HL-60/S4 (cell line): Measurements from ENCODE around the gene CADPS.

Experiments used
- in situ Hi-C: fragments of 300-500 bp; cut with MboI; formaldehyde crosslinking; loops from 2 replicates; pipeline ENCODE4 v1.14.3; 2022; ENCODE audit warnings: low sequenced_read_pairs

CADPS gene

DNA sequence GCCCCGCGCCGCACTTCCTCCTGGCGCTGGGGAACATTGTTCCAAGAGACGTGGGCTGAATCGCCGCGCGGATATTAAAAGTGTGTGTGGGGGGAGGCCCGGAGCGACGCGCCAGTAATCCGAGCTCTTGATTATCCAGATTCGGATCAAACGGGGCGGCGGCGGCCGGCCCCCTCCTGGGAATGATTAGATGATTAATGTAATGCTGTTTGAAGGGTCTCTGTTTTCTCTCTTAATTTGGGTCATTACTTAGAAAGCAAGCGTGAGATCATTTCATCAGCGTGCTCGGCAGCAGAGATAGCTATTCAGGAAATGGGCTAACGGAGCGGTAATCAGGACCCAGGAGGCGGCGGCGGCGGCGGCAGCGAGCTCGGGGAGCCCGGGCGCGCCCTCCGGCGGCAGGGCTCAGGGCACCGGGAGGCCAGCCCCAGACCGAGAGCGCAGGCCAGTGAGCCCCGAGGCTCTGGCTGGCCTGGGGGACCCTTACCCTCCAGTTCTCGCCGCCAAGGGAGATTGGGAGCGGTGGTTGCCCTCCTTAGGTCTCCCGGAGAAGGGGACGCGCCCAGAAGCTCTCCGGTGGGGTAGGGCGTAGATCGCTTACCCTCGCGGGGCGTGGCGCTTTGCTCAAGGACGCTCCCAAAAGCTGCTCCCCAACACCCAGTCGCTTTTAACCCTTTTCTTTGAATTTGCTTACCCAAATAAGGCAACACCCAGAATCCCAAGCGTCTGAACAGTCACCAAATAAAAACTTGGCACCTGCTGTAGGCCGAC lies 506.3 kb downstream of the CADPS start:
- in situ Hi-C loops, result no loop called here

- in situ Hi-C loops, result no loop called here
Observed at GRCh38 chr3:62368290-62368704, 506.9 kb downstream of the CADPS start.

DNA sequence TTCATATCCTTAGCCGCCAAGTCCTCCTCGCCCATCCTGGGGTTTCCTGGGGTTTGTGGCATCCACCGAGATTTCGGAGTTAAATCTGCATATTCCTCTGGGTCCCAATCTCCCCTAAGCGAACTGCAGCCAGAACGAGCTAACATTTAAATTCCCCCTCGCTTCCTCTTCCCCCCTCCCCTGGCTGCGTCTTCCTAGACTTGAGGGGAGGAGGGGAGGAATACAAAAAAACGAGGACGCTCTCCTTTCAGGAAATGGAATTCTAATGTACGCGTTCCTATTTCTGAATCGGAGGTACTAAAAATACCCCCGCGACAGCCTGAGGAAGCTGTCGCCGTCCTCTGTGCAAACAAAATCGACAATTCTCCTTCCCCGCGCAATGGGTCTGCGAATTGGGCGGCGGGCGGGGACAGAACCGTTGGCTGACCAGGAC lies 507.4 kb downstream of the CADPS start:
- in situ Hi-C loops, result no loop called here

DNA sequence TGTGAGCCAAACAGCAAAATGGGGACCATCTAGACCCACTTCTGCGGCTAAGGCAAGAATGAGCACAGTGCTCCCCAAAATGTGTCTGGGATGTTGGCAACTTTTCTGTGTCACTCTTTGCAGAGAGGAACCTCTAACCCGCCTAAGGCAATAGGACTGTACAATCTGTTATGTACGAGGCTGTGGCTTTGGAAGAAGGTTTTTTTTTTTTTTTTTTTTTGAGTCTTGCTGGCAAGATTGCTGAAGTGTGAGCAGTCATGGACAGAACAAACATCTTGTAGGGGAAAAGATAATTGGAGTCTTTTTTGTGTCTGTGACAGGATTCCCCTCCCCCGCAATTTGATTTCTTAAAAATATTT lies 509.1 kb downstream of the CADPS start:
- in situ Hi-C loops, result no loop called here

DNA sequence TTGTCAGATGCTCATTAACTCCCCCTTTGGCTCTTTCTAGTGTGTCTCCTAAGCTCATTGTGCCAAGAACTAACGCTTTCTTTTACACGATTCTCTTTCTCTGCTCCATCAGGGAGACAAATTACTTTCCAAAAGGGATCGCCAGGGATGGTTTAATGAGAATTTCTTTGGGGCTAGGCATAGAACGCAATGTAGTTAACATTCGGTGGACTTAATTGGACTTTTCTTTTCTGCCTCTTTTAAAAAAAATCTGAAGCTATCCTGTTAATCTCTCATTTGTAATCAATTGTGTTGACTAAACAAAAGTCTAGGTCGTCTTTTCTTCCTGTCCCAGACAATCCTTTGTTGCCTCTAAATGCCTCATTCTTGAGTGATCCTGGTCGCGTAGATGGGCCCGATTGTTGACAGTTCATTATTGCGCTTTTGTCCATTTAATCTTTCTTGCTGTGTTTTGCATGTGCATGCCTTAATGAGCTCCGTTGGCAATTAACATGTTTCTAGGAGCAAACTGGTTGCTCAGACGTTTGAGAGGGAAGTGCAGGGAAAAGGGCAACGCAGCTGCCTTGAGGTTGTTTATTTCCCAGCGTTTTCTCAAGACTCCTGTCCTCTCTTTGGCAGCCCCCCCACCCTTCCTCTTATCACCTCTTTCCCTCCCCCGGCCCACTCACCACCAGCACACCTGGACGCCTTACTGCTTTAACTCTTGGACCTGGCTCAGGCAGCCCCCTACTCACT lies 509.7 kb downstream of the CADPS start:
- in situ Hi-C loops, result no loop called here

- in situ Hi-C loops, result no loop called here
Observed at GRCh38 chr3:62364191-62364590, 511.0 kb downstream of the CADPS start.

DNA sequence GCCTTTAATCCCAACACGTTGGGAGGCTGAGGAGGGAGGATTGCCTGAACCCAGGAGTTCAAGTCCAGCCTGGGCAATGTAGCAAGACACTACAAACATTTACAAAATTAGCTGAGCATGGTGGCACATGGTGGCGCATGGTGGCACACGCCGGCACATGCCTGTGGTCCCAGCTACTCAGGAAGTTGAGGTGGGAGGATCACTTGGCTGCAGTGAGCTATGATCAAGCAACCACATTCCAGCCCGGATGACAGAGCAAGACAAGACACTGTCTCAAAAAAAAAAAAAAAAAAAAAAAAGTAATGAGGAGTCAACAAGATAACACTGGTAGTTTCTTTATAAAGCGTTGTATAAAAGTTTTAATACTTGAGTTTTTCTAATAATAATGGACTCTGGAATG lies 511.9 kb downstream of the CADPS start:
- in situ Hi-C loops, result no loop called here

GRCh38 chr3:62361824-62362223 lies 513.4 kb downstream of the CADPS start:
- in situ Hi-C loops, result no loop called here

GRCh38 chr3:62361261-62361660 lies 514.0 kb downstream of the CADPS start:
- in situ Hi-C loops, result no loop called here

DNA sequence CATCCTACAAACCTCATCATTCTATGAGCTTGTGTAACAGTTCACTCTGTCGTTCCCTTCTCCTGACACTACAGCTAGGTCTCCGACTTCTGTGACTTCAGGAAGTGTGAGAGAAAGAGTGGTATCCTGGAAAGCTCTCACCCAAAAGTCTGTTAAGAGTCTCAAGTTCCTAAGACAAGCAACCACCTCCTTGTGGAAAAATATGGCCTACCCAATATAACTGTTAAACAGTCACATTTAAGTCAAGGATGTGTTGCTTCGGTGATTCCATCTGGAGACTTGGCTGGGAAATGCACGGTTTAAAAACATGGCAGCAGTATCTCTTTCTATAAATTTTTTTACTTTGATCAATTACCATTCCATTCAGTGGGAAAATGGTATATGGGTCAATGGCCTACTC lies 515.7 kb downstream of the CADPS start:
- in situ Hi-C loops, result no loop called here

- in situ Hi-C loops, result no loop called here
Observed at GRCh38 chr3:62356356-62356755, 518.9 kb downstream of the CADPS start.

DNA sequence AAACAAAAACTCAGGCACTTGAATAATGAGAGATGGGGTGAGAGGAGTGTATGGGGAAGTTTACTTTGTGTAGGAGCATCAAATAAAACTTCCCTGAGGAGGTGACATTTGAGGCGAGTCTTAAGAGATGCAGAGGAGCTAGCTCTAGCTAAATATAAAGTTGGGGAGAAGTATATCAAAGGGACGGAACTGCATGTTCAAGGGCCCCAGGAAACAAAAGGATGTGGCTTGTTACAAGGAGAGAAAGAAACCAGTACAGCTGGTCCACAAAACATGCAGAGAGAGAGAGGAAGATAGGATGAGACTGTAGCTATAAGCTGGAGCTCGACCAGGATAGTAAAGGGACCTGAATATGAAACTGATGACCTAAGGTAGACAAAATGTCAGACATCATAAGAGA lies 519.5 kb downstream of the CADPS start:
- in situ Hi-C loops, result no loop called here
